ENCODE measurements around the gene DENND1A.

- no peak for TF ChIP-seq CTCF (IDR thresholded peaks at IDR 0.05)
- no peak for TF ChIP-seq POLR2AphosphoS5 (IDR thresholded peaks at IDR 0.05)
Observed at GRCh38 chr9:123424552-123425225, 505.2 kb downstream of the DENND1A start.
